ENCODE results near the gene INTS14.

GRCh38 chr15:65561934-65562333, 49.0 kb downstream of the INTS14 start:
- TF ChIP-seq POLR2AphosphoS5 (IDR thresholded peaks at IDR 0.05; ENCODE audit: low read depth) (no peak), CTCF (IDR thresholded peaks at IDR 0.05; ENCODE audit: insufficient read depth, low read length) (no peak), SPI1 (IDR thresholded peaks at IDR 0.05; ENCODE audit: borderline replicate concordance, low read depth) (no peak)
- TF ChIP-seq, protein P1, sequence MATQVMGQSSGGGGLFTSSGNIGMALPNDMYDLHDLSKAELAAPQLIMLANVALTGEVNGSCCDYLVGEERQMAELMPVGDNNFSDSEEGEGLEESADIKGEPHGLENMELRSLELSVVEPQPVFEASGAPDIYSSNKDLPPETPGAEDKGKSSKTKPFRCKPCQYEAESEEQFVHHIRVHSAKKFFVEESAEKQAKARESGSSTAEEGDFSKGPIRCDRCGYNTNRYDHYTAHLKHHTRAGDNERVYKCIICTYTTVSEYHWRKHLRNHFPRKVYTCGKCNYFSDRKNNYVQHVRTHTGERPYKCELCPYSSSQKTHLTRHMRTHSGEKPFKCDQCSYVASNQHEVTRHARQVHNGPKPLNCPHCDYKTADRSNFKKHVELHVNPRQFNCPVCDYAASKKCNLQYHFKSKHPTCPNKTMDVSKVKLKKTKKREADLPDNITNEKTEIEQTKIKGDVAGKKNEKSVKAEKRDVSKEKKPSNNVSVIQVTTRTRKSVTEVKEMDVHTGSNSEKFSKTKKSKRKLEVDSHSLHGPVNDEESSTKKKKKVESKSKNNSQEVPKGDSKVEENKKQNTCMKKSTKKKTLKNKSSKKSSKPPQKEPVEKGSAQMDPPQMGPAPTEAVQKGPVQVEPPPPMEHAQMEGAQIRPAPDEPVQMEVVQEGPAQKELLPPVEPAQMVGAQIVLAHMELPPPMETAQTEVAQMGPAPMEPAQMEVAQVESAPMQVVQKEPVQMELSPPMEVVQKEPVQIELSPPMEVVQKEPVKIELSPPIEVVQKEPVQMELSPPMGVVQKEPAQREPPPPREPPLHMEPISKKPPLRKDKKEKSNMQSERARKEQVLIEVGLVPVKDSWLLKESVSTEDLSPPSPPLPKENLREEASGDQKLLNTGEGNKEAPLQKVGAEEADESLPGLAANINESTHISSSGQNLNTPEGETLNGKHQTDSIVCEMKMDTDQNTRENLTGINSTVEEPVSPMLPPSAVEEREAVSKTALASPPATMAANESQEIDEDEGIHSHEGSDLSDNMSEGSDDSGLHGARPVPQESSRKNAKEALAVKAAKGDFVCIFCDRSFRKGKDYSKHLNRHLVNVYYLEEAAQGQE (IDR thresholded peaks at IDR 0.05; ENCODE audit: insufficient replicate concordance, low read depth), result no peak
